Activated T-cell treated with anti-CD3 and anti-CD28 coated beads for 48 hours (primary cell): Measurements from ENCODE around the gene AFF1.

ENCODE experiments used
- DNase-seq: peaks from one replicate; pipeline ENCODE4 v3.0.0-alpha.2; 2020; ENCODE audit warnings: low read depth

Gene AFF1

DNA sequence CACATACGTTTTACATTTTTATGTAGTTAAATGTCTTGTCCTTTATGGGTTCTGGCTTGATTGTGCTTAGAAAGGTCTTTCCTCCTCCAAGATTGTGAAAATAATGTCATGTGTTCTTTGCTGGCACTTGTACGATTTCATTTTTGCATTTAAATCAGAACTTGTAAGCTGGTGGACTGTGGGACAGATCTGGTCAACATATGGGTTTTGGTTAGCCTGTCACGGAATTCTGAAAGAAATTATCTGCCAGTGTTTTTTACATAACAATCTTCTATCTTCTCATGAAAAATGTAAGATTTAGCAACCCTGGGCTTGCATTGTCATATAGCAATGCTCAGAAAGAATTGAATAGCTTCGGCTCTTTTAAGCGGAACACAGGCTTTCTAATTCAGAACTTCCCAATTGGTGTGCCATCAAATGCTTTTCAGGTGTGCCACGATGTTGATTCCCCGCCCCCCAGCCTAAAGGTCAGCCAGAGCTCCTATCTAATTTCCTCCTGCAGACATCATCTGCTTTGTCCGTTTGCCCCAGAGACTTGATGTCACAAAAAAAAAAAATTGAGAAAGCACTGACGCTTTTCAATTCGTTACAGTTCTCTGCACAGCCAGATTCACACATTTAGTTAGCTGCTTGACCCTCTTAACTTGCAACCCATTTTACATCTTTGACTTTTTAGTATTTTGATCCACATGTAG, 16.2 kb downstream of the AFF1 start:
- no peak for DNase-seq

GRCh38 chr4:86955888-86956451, 21.2 kb downstream of the AFF1 start:
- DNase-seq = no peak

DNA sequence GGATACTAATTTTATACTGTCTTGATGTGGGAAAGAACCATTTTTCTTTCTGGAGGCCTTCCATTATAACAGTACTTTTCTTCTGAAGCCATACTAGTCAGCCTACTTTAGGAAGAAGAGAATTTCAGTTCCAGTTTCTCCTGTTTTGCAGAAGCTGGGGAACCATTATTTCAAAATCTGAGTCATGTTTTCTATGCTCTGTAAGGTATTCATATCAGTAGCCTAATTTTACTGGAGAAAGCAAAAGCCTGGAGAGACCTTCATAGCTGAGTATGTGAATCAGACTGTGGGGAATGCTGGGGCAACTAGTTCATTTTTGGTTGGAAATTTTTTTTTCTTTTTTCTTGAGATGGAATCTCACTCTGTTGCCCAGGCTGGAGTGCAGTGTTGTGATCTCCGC, 22.4 kb downstream of the AFF1 start:
- DNase-seq = no peak

DNA sequence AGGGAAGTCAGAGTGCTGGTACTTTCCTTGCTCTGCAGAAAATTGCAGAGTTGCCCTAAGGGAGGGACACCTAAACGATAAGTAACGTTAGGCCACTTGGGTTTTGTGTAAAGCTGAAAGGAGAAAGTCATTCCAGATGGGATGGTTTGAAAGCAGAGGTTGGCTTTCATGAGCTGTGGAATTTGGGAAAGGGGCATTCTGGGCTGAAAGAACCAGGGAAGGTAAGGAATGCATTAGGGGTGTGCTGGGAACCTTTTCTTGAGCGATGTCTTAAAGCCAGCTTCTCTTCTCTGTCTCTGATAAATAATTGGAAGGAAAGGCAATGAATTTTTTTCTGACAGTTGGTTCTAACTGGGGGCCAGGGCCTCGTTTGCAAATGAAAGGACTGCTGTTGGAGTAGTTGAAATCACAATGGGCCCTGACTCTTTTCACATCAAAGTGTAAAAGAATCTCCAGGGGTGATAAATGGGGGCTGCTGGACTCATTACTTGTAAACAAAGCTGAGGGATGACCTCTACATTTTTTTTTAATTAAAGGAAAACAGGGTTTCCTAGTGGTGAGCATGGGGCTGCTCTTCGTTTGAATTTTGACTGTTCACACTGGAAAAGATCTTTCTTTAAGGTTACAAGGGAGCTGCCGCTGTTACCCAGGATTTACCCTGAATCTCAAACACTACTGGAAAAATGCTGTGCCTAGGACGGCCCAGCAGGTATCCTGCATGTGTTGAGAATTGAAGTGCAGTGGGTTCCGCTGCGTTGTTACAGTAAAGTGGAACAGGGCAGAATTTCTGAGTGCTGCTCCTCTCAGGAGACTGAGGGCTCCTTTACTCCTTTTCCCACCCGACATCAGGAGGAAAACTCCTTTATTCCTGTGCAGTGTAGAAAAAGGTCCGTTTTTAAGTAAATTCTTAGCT, 25.0 kb downstream of the AFF1 start:
- no peak for DNase-seq

DNA sequence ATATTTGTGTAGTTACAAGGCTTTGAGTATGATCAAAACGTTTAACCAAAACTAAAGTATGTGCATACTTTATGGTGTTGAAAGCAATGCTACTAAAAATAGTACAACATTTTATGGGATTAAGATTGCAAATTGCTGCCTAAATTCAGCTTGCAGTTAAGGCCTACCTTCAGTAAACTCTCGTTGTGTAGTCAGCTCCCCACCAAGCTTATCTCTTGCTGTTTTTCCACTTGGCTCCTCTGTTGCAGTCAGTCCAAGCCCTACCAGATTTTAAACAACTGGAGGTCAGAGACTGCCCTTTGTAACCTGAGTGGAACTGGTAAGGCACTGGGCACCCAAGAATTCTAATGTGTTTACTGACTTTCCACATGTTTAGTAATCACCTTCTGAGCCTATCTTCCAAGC, 25.7 kb downstream of the AFF1 start:
- no peak for DNase-seq

DNA sequence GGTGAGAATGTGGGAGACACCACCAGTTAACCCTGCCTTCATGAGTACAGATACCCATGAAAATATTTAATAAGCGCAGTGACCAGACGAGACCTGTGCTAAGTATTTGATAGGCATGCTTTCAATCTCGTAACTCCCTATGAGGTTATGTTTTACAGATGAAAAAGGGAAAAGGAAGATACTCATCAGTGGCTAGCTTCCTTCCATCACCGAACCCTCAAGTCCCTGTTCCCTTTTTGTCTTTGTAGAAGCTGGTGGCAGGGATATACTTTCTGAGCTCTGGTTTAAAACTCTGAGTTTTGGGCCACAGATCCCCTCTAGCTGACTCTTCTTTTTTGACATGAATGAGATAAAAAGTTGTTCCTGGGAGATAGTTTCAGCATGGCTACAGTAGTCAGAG, 26.3 kb downstream of the AFF1 start:
- no peak for DNase-seq

- DNase-seq = no peak
Measured at GRCh38 chr4:86961605-86962295, 26.9 kb downstream of the AFF1 start.

DNA sequence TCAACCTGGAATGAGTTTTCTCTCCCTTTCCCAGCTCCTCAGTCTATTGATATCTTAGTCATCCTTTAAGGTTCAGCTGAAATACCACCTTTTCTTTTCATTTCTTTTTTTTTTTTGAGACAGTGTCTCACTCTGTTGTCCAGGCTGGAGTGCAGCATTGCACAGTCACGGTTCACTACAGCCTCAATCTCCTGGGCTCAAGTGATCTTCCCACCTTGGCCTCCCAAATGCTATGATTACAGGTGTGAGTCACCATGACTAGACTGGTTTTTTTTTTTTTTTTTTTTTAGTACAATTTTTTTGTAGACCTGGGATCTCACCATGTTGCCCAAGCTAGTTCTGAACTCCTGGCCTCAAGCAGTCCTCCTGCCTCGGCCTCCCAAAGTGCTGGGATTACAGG, 28.9 kb downstream of the AFF1 start:
- DNase-seq = no peak

DNA sequence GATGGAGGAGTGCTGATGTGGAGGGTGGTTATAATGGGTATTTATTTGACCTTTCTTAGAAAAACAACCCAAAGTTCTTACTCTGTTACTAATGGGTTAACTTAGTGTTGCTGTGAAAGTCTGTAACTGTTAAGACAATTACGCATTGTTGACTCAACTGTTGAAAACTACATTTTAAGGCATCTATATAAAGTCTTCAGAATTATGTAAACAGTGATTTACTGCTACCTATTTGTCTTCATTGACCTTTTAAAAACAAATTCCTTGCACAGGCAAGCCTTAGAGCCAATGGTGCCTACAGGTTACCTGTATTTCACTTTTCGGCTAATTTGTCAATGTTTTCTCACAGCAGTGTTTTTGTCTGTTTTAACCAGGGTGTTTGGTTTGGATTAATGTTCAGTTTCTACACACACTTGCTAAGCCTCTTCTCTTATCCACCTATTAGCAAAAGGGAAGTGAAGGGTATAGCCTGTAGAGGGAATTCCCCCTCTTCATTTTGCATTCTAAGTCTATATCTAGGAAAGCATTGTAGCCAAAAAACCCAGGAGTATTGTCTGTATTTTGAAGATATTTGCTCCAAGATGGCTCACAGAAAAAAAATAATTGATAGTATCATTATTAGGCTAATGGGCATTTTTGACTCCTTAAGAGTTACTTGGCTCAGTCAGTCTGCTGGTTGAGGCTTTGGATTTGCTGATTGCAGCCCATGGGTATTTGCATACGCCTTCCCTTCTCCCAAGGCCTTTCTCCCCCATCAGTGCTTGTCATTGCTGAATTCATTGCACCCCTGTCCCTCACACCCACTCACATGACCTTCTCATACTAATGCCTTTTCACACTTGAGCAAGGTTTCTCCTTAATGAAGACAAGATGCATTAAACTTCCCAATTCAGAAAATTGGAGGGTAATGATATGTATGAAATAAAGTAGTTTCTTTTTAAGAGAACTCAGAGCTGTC, 30.5 kb downstream of the AFF1 start:
- no peak for DNase-seq

- no peak for DNase-seq
Measured at GRCh38 chr4:86967073-86967472, 32.3 kb downstream of the AFF1 start.

GRCh38 chr4:86967798-86968197, 33.0 kb downstream of the AFF1 start:
- no peak for DNase-seq

DNA sequence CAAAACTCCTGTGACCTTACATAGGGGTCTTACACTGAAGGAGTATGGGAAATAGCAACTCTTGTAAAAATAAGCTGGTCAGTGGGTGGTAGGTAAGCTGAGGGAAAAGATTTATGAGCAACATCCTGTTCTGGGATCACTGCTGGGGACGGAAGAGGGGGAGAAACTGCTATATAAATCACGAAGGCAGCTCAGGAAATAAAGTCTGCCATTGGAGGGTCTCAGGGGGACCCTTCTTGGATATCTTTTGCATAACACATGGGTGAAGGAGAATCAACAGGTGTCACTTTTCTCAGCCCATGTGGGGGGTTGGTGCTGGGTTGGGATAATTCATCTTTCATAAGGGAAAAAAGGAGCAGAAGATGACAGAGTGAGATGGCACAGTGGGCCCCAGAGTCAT, 33.7 kb downstream of the AFF1 start:
- DNase-seq = no peak

DNA sequence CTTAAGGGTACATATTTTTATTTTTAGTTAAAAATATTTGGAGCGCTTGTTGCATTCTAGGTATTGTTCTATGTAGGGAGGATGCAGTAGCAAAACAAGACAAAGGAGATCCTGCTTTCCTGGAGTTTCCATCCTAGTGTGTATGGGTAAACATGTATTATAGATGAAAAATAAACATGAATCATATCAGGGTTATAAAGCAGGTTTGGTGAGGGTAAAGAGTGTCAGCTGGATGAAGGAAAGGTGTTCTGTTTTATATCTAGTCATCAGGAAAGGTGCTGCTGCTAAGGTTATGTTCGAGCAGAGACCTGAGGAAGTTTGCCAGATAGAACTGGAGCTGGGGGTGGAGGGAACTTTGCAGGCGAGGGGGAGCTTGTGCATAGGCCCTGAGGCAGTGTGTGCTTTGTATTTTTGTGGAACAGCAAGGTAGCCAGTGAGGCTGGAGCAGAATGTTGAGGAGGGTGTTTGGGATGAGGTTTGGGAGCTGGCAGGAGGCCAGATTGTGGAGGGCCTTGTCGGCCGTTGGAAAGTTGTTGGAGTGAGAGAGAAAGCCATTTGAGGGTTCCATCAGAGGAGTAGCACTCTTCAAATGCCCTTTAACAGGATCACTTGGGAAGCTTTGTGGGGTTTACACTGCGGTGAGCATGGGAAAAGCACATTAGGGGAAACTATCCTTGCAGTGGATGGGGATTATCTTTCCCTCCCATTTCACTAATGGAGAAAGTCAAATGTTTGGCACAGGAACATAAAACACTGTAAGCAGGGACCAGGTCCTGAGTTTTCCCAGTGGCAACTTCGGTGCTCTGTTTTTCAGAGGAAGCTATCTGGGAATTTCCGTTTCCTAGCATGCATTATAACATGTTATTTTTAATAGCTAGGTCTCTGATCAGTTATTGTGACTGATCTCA, 35.9 kb downstream of the AFF1 start:
- no peak for DNase-seq

- DNase-seq = no peak
Measured at GRCh38 chr4:86971355-86971683, 36.5 kb downstream of the AFF1 start.

DNA sequence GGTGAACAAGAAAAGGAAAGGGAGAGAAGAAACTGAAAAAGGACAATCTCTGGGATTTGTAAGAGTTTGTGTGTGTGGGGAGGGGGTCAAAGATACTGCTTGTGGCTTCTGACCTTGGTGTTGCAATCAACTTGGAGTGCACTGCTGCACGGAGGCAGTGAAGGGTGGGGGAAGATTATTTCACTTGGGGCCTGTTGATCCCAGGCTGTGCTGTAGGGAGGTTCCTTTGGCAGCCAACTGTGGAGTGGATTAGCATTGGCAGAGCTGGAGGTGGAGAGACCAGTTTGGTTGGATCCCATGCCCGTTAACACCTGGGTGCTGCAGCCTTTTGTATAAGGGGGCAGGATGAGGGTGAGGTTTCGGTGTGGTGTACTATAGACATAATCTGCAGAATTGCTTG, 38.2 kb downstream of the AFF1 start:
- DNase-seq = no peak

- no peak for DNase-seq
Measured at GRCh38 chr4:86973668-86974067, 38.9 kb downstream of the AFF1 start.

DNA sequence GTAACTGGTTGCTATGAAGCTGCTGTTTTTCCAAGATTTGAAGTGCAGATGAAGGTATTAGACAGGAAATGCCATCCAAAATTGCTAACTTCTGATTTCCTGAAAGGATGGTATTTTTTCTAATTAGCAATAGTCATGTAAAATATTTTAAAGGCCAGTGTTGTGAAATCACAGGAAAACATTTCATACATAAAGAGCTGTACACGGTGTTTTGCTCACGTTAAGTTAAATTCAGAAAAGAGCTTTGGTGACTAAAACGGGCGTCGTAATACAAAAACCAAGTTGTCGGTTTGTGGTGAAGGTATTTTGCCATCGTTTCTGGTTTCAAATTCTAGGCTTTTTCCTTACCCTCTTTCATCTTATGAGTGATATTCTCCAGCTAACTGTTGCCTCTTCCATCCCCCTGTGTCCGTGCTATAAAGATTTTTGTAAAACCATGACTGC, 39.8 kb downstream of the AFF1 start:
- DNase-seq = no peak

DNA sequence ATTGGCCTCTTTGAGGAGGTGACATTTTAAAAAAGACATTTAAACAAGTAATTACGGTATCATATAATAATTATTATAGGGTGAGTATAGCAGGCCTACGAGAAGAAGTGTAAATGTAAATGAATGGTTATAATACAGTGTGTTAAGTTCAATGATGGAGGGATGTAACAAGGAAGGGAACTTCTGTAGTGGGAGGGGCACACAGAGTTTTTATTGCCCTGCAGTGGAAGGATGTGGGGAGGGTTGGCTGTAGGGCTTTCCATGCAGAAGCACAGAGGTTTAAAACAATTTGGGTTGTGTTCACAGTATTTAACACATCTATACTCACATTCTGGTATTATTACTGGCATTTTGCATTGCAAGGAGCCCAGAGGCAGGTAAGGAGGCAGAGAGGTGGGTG, 41.1 kb downstream of the AFF1 start:
- no peak for DNase-seq

DNA sequence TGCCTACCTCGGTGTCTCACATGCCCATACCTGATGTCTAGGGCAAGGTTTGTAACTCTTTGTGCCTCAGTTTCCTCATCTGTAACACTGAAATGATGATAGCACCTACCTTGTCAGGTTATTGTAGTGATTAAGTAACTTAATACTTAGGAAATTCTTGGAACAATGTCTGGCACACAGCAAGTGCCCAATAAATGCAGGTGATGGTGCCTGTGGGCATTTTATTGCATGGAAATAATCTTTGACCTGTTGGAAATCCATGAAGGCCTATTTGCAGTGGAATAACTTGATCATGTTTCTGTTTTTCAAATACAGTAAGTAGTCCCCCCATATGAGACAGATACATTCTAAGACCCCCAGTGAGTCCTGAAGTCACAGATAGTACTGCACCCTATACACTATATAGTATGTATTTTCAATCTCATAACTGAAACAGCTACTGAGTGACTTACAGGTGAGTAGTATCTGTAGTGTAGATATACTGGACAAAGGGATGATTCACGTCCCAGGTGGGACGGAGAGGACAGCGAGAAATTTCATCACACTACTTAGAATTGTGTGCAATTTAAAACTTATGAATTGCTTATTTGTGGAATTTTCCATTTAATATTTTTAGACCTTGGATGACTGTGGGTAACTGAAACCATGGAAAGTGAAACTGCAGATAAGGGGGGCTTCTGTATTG, 42.1 kb downstream of the AFF1 start:
- DNase-seq = no peak
